Measurements from ENCODE around the gene CCDC141.

DNA sequence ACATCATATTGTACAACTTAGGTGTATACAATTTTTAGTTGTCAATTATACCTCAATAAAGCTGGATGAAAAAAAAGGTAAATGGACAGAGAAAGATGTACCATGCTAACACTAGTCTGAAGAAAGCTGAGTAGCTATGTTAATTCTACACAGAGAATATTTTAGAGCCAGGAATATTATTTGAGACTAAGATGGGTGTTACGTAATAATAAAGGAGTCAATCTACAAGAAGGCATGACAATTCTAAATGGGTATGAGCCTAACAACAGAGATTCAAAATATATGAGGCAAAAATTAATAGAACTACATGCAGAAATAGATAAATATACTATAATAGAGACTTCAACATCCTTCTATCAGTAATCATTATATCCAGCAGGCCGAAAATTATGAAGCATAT, 69.1 kb downstream of the CCDC141 start:
- TF ChIP-seq POLR2AphosphoS5 (IDR thresholded peaks at IDR 0.05), result no peak
- no peak for TF ChIP-seq EZH2 (IDR thresholded peaks at IDR 0.05; ENCODE audit: borderline replicate concordance, insufficient read depth, low read length, poor library complexity, severe bottlenecking)
- TF ChIP-seq MXI1 (conservative IDR thresholded peaks at IDR 0.05; ENCODE audit: poor library complexity, severe bottlenecking), result no peak
- TF ChIP-seq, protein P1, sequence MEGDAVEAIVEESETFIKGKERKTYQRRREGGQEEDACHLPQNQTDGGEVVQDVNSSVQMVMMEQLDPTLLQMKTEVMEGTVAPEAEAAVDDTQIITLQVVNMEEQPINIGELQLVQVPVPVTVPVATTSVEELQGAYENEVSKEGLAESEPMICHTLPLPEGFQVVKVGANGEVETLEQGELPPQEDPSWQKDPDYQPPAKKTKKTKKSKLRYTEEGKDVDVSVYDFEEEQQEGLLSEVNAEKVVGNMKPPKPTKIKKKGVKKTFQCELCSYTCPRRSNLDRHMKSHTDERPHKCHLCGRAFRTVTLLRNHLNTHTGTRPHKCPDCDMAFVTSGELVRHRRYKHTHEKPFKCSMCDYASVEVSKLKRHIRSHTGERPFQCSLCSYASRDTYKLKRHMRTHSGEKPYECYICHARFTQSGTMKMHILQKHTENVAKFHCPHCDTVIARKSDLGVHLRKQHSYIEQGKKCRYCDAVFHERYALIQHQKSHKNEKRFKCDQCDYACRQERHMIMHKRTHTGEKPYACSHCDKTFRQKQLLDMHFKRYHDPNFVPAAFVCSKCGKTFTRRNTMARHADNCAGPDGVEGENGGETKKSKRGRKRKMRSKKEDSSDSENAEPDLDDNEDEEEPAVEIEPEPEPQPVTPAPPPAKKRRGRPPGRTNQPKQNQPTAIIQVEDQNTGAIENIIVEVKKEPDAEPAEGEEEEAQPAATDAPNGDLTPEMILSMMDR (IDR thresholded peaks at IDR 0.05; ENCODE audit: poor library complexity, severe bottlenecking), result no peak
- no peak for TF ChIP-seq RAD21 (conservative IDR thresholded peaks at IDR 0.05)
- no peak for TF ChIP-seq EP300 (conservative IDR thresholded peaks at IDR 0.05; ENCODE audit: poor library complexity, severe bottlenecking)
- TF ChIP-seq, protein P2, sequence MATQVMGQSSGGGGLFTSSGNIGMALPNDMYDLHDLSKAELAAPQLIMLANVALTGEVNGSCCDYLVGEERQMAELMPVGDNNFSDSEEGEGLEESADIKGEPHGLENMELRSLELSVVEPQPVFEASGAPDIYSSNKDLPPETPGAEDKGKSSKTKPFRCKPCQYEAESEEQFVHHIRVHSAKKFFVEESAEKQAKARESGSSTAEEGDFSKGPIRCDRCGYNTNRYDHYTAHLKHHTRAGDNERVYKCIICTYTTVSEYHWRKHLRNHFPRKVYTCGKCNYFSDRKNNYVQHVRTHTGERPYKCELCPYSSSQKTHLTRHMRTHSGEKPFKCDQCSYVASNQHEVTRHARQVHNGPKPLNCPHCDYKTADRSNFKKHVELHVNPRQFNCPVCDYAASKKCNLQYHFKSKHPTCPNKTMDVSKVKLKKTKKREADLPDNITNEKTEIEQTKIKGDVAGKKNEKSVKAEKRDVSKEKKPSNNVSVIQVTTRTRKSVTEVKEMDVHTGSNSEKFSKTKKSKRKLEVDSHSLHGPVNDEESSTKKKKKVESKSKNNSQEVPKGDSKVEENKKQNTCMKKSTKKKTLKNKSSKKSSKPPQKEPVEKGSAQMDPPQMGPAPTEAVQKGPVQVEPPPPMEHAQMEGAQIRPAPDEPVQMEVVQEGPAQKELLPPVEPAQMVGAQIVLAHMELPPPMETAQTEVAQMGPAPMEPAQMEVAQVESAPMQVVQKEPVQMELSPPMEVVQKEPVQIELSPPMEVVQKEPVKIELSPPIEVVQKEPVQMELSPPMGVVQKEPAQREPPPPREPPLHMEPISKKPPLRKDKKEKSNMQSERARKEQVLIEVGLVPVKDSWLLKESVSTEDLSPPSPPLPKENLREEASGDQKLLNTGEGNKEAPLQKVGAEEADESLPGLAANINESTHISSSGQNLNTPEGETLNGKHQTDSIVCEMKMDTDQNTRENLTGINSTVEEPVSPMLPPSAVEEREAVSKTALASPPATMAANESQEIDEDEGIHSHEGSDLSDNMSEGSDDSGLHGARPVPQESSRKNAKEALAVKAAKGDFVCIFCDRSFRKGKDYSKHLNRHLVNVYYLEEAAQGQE (IDR thresholded peaks at IDR 0.05; ENCODE audit: borderline replicate concordance), result no peak
- TF ChIP-seq SMC3 (conservative IDR thresholded peaks at IDR 0.05; ENCODE audit: poor library complexity), result no peak
- no peak for TF ChIP-seq TAF1 (IDR thresholded peaks at IDR 0.05; ENCODE audit: low read depth)

Measured in neural cell (in vitro differentiated cells).